ENCODE results near the gene CAMK2B. TPM values are rescaled to one million over a fixed set of nuclear protein-coding genes. Genes with fewer than 3 reads are reported as not detected.

CAMK2B gene
- total and polyA plus RNA-seq, 2 experiments from 2014 or later, result not detected

DNA sequence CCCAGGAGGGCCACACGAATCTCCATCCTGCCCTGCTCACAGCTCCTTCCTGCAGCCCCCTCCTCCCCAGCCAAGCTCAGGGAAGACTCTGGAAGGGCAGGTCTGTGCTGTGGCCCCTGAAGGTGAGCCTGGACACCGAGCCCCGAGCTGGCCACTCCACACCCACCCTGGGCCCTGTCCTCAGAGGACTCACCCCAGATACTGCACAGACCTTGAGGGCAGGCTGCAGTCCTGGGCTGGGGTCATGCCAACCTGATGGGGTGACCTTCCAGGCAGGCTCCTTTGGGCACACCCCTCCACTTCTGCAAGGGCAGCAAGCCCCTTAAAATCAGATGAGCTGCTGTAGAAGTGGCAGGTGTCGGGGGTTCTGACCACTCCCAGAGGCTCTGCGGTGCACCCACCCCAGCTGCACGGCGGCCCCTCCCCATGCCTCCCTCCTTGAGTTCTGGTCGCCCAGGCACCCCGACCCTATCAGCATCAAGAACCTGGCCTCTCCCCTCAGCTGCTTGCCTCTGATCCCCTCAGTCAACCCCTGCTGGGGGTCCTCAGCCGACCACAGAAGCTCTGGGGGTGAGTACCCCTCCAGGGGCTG, 100.3 kb downstream of the CAMK2B start (continued):
- TF ChIP-seq, protein P1, sequence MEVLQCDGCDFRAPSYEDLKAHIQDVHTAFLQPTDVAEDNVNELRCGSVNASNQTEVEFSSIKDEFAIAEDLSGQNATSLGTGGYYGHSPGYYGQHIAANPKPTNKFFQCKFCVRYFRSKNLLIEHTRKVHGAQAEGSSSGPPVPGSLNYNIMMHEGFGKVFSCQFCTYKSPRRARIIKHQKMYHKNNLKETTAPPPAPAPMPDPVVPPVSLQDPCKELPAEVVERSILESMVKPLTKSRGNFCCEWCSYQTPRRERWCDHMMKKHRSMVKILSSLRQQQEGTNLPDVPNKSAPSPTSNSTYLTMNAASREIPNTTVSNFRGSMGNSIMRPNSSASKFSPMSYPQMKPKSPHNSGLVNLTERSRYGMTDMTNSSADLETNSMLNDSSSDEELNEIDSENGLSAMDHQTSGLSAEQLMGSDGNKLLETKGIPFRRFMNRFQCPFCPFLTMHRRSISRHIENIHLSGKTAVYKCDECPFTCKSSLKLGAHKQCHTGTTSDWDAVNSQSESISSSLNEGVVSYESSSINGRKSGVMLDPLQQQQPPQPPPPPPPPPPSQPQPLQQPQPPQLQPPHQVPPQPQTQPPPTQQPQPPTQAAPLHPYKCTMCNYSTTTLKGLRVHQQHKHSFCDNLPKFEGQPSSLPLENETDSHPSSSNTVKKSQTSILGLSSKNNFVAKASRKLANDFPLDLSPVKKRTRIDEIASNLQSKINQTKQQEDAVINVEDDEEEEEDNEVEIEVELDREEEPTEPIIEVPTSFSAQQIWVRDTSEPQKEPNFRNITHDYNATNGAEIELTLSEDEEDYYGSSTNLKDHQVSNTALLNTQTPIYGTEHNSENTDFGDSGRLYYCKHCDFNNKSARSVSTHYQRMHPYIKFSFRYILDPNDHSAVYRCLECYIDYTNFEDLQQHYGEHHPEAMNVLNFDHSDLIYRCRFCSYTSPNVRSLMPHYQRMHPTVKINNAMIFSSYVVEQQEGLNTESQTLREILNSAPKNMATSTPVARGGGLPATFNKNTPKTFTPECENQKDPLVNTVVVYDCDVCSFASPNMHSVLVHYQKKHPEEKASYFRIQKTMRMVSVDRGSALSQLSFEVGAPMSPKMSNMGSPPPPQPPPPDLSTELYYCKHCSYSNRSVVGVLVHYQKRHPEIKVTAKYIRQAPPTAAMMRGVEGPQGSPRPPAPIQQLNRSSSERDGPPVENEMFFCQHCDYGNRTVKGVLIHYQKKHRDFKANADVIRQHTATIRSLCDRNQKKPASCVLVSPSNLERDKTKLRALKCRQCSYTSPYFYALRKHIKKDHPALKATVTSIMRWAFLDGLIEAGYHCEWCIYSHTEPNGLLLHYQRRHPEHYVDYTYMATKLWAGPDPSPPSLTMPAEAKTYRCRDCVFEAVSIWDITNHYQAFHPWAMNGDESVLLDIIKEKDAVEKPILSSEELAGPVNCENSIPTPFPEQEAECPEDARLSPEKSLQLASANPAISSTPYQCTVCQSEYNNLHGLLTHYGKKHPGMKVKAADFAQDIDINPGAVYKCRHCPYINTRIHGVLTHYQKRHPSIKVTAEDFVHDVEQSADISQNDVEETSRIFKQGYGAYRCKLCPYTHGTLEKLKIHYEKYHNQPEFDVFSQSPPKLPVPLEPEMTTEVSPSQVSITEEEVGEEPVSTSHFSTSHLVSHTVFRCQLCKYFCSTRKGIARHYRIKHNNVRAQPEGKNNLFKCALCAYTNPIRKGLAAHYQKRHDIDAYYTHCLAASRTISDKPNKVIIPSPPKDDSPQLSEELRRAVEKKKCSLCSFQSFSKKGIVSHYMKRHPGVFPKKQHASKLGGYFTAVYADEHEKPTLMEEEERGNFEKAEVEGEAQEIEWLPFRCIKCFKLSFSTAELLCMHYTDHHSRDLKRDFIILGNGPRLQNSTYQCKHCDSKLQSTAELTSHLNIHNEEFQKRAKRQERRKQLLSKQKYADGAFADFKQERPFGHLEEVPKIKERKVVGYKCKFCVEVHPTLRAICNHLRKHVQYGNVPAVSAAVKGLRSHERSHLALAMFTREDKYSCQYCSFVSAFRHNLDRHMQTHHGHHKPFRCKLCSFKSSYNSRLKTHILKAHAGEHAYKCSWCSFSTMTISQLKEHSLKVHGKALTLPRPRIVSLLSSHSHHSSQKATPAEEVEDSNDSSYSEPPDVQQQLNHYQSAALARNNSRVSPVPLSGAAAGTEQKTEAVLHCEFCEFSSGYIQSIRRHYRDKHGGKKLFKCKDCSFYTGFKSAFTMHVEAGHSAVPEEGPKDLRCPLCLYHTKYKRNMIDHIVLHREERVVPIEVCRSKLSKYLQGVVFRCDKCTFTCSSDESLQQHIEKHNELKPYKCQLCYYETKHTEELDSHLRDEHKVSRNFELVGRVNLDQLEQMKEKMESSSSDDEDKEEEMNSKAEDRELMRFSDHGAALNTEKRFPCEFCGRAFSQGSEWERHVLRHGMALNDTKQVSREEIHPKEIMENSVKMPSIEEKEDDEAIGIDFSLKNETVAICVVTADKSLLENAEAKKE (CRISPR knock-in tag; IDR thresholded peaks at IDR 0.05), result no peak
- no peak for TF ChIP-seq JUNB (IDR thresholded peaks at IDR 0.05; ENCODE audit: unreplicated experiment)

DNA sequence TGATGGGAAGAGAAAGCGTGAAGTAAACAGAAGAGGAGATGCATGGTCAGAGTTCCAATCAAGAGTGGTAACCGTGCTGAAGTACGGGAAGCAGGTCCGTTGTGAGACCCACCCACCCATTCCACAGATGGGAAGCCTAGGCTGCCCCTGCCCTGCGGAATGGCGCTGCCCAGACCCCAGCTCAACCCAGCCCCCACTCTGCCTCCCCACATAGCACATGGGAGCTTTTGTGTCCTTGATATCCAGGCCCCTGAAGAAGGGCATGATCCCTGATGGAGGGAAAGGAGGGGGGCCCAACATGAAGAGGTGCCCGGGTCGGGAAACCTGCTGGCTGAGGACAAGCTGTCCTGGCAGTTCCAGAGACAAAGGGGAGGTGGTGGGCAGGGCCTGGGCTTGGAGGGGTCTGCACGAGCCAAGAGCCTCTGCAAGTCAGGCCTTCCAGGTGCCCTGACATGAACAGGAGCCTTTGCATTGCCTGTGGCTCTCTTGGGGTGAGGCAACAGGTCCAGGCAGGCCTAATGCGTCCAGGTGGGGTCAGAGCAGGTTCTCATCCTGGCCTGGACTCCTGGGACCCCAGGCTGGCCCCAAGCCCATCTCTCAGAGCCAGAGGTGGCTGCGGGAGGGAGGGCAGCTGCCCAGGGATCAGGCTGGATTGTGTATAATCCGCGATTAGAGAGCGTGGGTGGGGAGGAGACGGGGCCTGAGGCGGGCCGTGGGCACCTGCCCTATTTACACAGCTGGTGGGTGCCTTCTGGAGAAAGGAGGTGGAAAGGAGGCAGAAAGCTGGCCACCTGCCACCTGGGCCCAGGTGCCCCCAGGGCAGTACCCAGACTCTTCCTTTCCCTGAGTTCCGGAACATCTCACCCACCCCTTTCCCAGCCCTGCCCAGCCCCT, 101.1 kb downstream of the CAMK2B start:
- Histone ChIP-seq H2AFZ (no peak overlapping the region; the same call in 1 of the 2 replicates), H3K9me2 (ENCODE audit: insufficient read depth) (no peaks in the 10 kb centered on the region), H3K79me2 (replicated peaks; ENCODE audit: insufficient read depth) (no peaks in the 10 kb centered on the region), H3K27me3 (ENCODE audit: insufficient read depth) (no peaks in the 10 kb centered on the region), H3F3A (replicated peaks; ENCODE audit: low read depth) (no peaks in the 10 kb centered on the region), H3K36me3 (ENCODE audit: insufficient read depth) (no peaks in the 10 kb centered on the region), H3K27ac (ENCODE audit: low read depth) (no peak overlapping the region), H3K4me1 (ENCODE audit: insufficient read depth) (peaks cover 4% of the 10 kb centered on the region; the same call in 1 of the 2 replicates), H3K4me3 (no peak overlapping the region), H3K4me2 (no peak overlapping the region), H4K20me1 (replicated peaks; ENCODE audit: insufficient read depth) (no peaks in the 10 kb centered on the region)
- no peak for DNase-seq (ENCODE audit: low spot score)
- Mint-ChIP-seq H3K27ac (no peak overlapping the region), H3K27me3 (ENCODE audit: insufficient read depth, low read depth, poor library complexity) (peaks cover 13% of the 10 kb centered on the region), H3K4me3 (no peak overlapping the region), H3K36me3 (ENCODE audit: low read depth) (no peaks in the 10 kb centered on the region), H3K4me1 (peaks cover 17% of the 10 kb centered on the region), H3K9me3 (no peaks in the 10 kb centered on the region)
- no peak for ATAC-seq
- TF ChIP-seq CTCF (conservative IDR thresholded peaks at IDR 0.05; ENCODE audit: low read depth in 2 of 2), result no peak
- no peak for TF ChIP-seq STAT1 (IDR thresholded peaks at IDR 0.05; ENCODE audit: unreplicated experiment)
- no peak for TF ChIP-seq JUNB (IDR thresholded peaks at IDR 0.05; ENCODE audit: unreplicated experiment)
- TF ChIP-seq, protein P2, sequence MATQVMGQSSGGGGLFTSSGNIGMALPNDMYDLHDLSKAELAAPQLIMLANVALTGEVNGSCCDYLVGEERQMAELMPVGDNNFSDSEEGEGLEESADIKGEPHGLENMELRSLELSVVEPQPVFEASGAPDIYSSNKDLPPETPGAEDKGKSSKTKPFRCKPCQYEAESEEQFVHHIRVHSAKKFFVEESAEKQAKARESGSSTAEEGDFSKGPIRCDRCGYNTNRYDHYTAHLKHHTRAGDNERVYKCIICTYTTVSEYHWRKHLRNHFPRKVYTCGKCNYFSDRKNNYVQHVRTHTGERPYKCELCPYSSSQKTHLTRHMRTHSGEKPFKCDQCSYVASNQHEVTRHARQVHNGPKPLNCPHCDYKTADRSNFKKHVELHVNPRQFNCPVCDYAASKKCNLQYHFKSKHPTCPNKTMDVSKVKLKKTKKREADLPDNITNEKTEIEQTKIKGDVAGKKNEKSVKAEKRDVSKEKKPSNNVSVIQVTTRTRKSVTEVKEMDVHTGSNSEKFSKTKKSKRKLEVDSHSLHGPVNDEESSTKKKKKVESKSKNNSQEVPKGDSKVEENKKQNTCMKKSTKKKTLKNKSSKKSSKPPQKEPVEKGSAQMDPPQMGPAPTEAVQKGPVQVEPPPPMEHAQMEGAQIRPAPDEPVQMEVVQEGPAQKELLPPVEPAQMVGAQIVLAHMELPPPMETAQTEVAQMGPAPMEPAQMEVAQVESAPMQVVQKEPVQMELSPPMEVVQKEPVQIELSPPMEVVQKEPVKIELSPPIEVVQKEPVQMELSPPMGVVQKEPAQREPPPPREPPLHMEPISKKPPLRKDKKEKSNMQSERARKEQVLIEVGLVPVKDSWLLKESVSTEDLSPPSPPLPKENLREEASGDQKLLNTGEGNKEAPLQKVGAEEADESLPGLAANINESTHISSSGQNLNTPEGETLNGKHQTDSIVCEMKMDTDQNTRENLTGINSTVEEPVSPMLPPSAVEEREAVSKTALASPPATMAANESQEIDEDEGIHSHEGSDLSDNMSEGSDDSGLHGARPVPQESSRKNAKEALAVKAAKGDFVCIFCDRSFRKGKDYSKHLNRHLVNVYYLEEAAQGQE (IDR thresholded peaks at IDR 0.05; ENCODE audit: unreplicated experiment), result no peak
- TF ChIP-seq, protein P3, sequence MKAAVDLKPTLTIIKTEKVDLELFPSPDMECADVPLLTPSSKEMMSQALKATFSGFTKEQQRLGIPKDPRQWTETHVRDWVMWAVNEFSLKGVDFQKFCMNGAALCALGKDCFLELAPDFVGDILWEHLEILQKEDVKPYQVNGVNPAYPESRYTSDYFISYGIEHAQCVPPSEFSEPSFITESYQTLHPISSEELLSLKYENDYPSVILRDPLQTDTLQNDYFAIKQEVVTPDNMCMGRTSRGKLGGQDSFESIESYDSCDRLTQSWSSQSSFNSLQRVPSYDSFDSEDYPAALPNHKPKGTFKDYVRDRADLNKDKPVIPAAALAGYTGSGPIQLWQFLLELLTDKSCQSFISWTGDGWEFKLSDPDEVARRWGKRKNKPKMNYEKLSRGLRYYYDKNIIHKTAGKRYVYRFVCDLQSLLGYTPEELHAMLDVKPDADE (IDR thresholded peaks at IDR 0.05), result no peak
- TF ChIP-seq CREB1 (CRISPR knock-in tag; IDR thresholded peaks at IDR 0.05; ENCODE audit: low read depth), result no peak
- no peak for TF ChIP-seq EZH2phosphoT487 (IDR thresholded peaks at IDR 0.05; ENCODE audit: unreplicated experiment)
- TF ChIP-seq NANOG (IDR thresholded peaks at IDR 0.05; ENCODE audit: borderline replicate concordance), result no peak
- TF ChIP-seq ZNF331 (CRISPR knock-in tag; IDR thresholded peaks at IDR 0.05; ENCODE audit: low read depth), result no peak

Measured in GM23338 (cell line).